ENCODE results near the gene CRLF3.
A peak's percentile ranks its signal among the peaks of the same experiment; 100 is the strongest.

The CRLF3 gene, protein sequence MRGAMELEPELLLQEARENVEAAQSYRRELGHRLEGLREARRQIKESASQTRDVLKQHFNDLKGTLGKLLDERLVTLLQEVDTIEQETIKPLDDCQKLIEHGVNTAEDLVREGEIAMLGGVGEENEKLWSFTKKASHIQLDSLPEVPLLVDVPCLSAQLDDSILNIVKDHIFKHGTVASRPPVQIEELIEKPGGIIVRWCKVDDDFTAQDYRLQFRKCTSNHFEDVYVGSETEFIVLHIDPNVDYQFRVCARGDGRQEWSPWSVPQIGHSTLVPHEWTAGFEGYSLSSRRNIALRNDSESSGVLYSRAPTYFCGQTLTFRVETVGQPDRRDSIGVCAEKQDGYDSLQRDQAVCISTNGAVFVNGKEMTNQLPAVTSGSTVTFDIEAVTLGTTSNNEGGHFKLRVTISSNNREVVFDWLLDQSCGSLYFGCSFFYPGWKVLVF

GRCh38 chr17:30824356-30825145 is at the start of gene CRLF3:
Gene CRLF3, minus strand, starts transcription at chr17:30824692. Its CDS starts 41 bp downstream, at chr17:30824651.
- H3K9me3 ChIP-seq (replicated peaks in 1 of 11): no peaks in the 10 kb centered on the region
- H3K4me3 ChIP-seq: peak within 1 kb of the TSS; percentile 78 to 94 (median 85)
- H3K36me3 ChIP-seq: peaks cover 0 to 2% (median 0%) of the 10 kb centered on the region in 11 experiments; a peak in 4 of 22 replicates
- peak within 1 kb of the TSS; percentile 54 to 91 (median 88) for H3K27ac ChIP-seq
- H3K4me1 ChIP-seq: peaks cover 40 to 53% (median 50%) of the 10 kb centered on the region in 10 experiments
- peaks cover 0 to 40% (median 19%) of the 10 kb centered on the region in 11 experiments; a peak in 14 of 22 replicates for H4K20me1 ChIP-seq
- peak within 1 kb of the TSS; percentile 77 to 95 (median 93) for H3K4me2 ChIP-seq
- no peak for TF ChIP-seq Cebpa-rat (IDR thresholded peaks at IDR 0.05)
- H3K9ac ChIP-seq: peak within 1 kb of the TSS; percentile 88 to 95 (median 92)
- no peaks in the 10 kb centered on the region for H3K27me3 ChIP-seq

DNA sequence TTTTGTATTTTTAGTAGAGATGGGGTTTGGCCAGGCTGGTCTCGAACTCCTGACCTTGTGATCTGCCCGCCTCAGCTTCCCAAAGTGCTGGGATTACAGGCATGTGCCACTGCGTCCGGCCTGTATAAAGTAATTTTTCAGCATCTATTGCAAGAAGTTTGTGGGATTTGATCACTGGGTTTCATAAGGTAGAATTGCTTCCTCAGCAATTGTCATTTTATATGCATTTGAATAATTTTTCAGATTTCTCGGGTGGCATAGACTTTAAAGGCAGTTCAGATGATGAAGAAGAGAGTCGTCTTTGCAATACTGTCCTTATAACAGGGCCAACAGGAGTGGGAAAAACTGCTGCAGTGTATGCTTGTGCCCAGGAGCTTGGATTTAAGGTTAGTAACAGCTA is 44.5 kb upstream of the CRLF3 start:
- H4K20me1 ChIP-seq: no peaks in the 10 kb centered on the region
- peaks cover 46 to 100% (median 99%) of the 10 kb centered on the region in 11 experiments for H3K36me3 ChIP-seq
- no peak for TF ChIP-seq Cebpa-rat (IDR thresholded peaks at IDR 0.05)
- H3K4me3 ChIP-seq: no peak overlapping the region
- no peaks in the 10 kb centered on the region for H3K4me1 ChIP-seq
- H3K9me3 ChIP-seq (replicated peaks in 1 of 11): no peaks in the 10 kb centered on the region
- no peaks in the 10 kb centered on the region for H3K27me3 ChIP-seq
- H3K27ac ChIP-seq: no peak overlapping the region
- no peak overlapping the region for H3K4me2 ChIP-seq
- H3K9ac ChIP-seq: no peak overlapping the region

DNA sequence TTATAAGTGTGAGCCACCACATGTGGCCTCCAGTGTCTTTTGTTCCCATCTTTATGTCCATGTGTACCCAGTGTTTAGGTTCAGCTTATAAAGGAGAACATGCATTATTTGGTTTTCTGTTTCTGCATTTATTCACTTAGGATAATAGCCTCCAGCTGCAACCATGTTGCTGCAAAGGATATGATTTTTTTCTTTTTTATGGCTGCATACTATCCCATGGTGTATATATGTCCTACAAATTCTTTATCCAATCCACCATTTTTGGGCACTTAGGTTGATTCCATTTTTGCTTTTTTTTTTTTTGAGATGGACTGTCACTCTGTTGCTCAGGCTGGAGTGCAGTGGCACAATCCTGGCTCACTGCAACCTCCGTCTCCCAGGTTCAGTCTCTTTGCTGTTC is 40.1 kb upstream of the CRLF3 start:
- Histone ChIP-seq H3K4me3 (no peak overlapping the region), H4K20me1 (no peaks in the 10 kb centered on the region), H3K27ac (no peak overlapping the region), H3K4me2 (no peak overlapping the region), H3K9me3 (replicated peaks in 1 of 11) (no peaks in the 10 kb centered on the region), H3K9ac (no peak overlapping the region), H3K27me3 (no peaks in the 10 kb centered on the region), H3K36me3 (peaks cover 19 to 100% (median 97%) of the 10 kb centered on the region in 11 experiments), H3K4me1 (peaks cover 0 to 9% (median 0%) of the 10 kb centered on the region in 10 experiments; a peak in 1 of 20 replicates)
- TF ChIP-seq Cebpa-rat (IDR thresholded peaks at IDR 0.05): no peak

DNA sequence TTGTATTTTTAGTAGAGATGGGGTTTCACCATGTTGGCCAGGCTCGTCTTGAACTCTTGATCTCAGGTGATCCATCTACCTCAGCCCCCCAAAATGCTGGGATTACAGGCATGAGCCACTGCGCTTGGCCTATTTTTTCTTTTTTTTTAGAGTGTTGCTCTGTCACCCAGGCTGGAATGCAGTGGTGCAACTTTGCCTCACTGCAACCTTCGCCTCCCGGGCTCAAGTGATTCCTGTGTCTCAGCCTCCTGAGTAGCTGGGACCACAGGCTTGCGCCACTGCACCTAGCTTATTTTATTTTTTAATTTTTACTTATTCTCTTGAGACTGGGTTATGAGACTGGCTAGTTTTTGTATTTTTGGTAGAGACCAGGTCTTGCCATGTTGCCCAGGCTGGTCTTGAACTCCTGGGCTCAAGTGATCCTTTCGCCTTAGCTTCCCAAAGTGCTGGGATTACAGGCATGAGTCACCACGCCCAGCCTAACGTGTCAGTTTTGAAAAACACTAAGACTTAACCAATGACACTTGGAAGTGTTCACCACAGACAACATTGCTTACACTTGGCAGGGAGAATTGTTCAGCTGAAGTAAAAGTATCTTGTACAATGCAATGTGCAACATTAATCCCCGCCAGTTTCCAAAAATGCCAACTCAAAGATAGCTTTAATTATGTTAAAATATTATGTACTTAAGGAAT is 34.2 kb upstream of the CRLF3 start:
- no peak for TF ChIP-seq Cebpa-rat (IDR thresholded peaks at IDR 0.05)
- H3K27me3 ChIP-seq: no peaks in the 10 kb centered on the region
- H3K9me3 ChIP-seq (replicated peaks in 1 of 11): no peaks in the 10 kb centered on the region
- no peak overlapping the region for H3K4me3 ChIP-seq
- no peak overlapping the region for H3K4me2 ChIP-seq
- H3K9ac ChIP-seq: no peak overlapping the region
- H3K4me1 ChIP-seq: peaks cover 0 to 9% (median 0%) of the 10 kb centered on the region in 10 experiments; a peak in 1 of 20 replicates
- peaks cover 14 to 97% (median 95%) of the 10 kb centered on the region in 11 experiments; a peak in 21 of 22 replicates for H3K36me3 ChIP-seq
- no peaks in the 10 kb centered on the region for H4K20me1 ChIP-seq
- H3K27ac ChIP-seq: no peak overlapping the region

DNA sequence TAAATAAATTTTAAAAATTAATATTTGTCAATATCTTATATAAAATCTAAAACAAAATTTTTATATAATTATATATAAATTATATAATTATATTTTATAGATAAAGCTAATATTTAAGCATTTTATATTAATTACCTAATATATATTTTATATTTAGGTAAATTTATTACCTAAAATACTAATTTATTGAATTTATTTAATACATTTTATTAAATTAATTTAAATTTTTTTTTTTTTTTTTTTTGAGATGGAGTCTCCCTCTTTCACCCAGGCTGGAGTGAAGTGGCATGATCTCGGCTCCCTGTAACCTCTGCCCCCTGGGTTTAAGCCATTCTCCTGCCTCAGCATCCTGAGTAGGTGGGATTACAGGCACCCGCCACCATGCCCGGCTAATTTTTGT is 29.7 kb upstream of the CRLF3 start:
- H3K36me3 ChIP-seq: peaks cover 25 to 94% (median 91%) of the 10 kb centered on the region in 11 experiments
- H4K20me1 ChIP-seq: 0 out of 22 replicates have a peak, but pooled peaks cover 0 to 1% (median 0%) of the 10 kb centered on the region in 11 experiments
- no peak for TF ChIP-seq Cebpa-rat (IDR thresholded peaks at IDR 0.05)
- H3K27ac ChIP-seq: no peak overlapping the region
- H3K4me3 ChIP-seq: no peak overlapping the region
- no peak overlapping the region for H3K4me2 ChIP-seq
- no peaks in the 10 kb centered on the region for H3K9me3 ChIP-seq (replicated peaks in 1 of 11)
- H3K4me1 ChIP-seq: no peaks in the 10 kb centered on the region
- no peaks in the 10 kb centered on the region for H3K27me3 ChIP-seq
- H3K9ac ChIP-seq: no peak overlapping the region

DNA sequence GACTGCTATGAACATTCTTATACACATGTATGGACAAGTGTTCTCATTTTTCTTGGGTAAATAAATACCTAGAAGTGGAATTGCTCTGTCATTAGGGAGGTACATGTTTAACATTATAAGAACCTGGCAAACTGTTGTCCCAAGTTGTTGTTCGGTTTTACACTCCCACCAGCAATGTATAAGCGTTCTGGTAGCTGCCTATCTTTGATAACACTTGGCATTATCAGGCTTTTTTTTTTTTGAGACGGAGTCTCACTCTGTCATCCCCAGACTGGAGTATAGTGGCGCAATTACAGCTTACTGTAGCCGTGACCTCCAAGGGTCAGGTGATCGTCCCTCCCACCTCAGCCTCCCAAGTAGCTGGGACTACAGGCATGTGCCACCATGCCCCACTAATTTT is 23.5 kb upstream of the CRLF3 start:
- Histone ChIP-seq H3K4me3 (no peak overlapping the region), H3K27me3 (no peaks in the 10 kb centered on the region), H3K4me1 (peaks cover 0 to 8% (median 0%) of the 10 kb centered on the region in 10 experiments; a peak in 2 of 20 replicates), H3K4me2 (no peak overlapping the region), H3K9ac (no peak overlapping the region), H3K9me3 (replicated peaks in 1 of 11) (no peaks in the 10 kb centered on the region), H4K20me1 (peaks cover 0 to 5% (median 0%) of the 10 kb centered on the region in 11 experiments; a peak in 5 of 22 replicates), H3K27ac (no peak overlapping the region), H3K36me3 (peaks cover 19 to 97% (median 93%) of the 10 kb centered on the region in 11 experiments; a peak in 21 of 22 replicates)
- no peak for TF ChIP-seq Cebpa-rat (IDR thresholded peaks at IDR 0.05)

DNA sequence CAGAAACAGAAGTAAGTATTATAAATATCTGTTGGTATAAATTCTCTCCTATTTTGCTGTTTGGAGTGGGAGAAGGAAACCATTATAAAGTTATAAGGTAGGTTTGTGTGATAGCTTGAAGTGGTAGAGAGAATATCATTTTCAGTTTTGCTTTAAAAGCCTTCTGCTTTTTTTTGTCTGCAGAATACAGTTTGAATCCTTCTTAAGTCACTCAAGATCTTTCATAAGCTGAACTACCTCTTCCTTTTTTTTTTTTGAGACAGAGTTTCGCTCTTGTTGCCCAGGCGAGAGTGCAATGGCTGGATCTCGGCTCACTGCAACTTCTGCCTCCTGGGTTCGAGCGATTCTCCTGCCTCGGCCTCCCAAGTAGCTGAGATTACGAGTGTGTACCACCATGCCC is 16.3 kb upstream of the CRLF3 start:
- Histone ChIP-seq H3K27me3 (no peaks in the 10 kb centered on the region), H3K4me2 (peak overlapping the region in 2 of 11 experiments; percentile 38 to 49; a peak in 3 of 22 replicates), H3K4me1 (peaks cover 0 to 19% (median 0%) of the 10 kb centered on the region in 10 experiments; a peak in 2 of 20 replicates), H4K20me1 (peaks cover 0 to 4% (median 0%) of the 10 kb centered on the region in 11 experiments; a peak in 3 of 22 replicates), H3K9me3 (replicated peaks in 1 of 11) (no peaks in the 10 kb centered on the region), H3K9ac (peak overlapping the region in 1 of 11 experiments; percentile 28; a peak in 1 of 22 replicates), H3K36me3 (peaks cover 5 to 100% (median 98%) of the 10 kb centered on the region in 11 experiments; a peak in 21 of 22 replicates), H3K4me3 (no peak overlapping the region), H3K27ac (no peak overlapping the region)
- TF ChIP-seq Cebpa-rat (IDR thresholded peaks at IDR 0.05): no peak

- Histone ChIP-seq H4K20me1 (peaks cover 0 to 6% (median 0%) of the 10 kb centered on the region in 11 experiments; a peak in 3 of 22 replicates), H3K9ac (no peak overlapping the region), H3K27ac (no peak overlapping the region), H3K9me3 (replicated peaks in 1 of 11) (no peaks in the 10 kb centered on the region), H3K4me2 (no peak overlapping the region), H3K27me3 (no peaks in the 10 kb centered on the region), H3K4me1 (peaks cover 2 to 16% (median 7%) of the 10 kb centered on the region in 10 experiments; a peak in 16 of 20 replicates), H3K36me3 (peaks cover 4 to 99% (median 89%) of the 10 kb centered on the region in 11 experiments; a peak in 21 of 22 replicates), H3K4me3 (no peak overlapping the region)
- no peak for TF ChIP-seq Cebpa-rat (IDR thresholded peaks at IDR 0.05)
These were observed 13.8 kb upstream of the CRLF3 start for GRCh38 chr17:30838202-30838807.
